GM19035 (cell line): ENCODE data around the gene POR.
"Not testable (repeated sequence)": the region's sequence is repeated elsewhere in the genome, so short reads cannot be mapped to it uniquely, and the experiment has no call there.

Experiments used
- ATAC-seq: cut with Tn5 transposase; IDR thresholded peaks from one replicate; pipeline ENCODE4 v1.9.1; 2021; ENCODE audit not compliant: unreplicated experiment

POR gene

DNA sequence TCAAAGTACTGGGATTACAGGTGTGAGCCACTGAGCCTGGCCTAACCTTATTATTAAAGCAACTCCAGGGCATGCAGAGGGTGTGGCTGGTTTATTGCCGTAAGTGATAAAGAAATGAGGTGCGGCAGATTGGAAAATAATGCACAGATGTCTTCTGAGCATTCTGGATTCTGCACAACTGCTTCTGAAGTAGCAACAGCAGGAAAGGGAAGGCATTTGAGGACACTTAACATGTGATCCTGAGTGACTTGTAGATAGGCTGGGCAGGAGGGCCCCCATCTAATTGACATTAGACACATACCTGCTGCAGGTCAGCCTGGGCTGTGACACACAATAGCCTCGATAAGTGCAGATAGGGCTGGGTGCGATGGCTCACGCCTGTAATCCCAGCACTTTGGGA, 30.5 kb upstream of the POR start:
- no peak for ATAC-seq

DNA sequence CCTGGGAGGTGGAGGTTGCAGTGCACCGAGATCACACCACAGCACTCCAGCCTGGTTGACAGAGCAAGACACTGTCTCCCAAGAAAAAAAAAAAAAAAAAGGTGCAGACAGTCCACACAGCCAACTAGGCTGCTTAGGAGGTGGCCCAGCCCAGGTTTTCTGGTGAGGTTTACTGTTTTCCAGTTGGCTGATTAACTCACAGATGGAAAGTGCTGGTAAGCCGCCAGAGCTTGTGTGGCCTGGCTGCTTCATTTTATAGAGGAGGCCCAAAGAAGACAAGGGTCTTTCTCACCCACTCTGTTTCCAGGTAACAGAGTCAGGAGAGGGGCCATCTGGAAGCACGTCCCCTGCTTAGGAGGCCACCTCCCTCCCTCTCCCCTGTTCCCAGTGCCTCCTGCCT, 29.9 kb upstream of the POR start:
- ATAC-seq = no peak

DNA sequence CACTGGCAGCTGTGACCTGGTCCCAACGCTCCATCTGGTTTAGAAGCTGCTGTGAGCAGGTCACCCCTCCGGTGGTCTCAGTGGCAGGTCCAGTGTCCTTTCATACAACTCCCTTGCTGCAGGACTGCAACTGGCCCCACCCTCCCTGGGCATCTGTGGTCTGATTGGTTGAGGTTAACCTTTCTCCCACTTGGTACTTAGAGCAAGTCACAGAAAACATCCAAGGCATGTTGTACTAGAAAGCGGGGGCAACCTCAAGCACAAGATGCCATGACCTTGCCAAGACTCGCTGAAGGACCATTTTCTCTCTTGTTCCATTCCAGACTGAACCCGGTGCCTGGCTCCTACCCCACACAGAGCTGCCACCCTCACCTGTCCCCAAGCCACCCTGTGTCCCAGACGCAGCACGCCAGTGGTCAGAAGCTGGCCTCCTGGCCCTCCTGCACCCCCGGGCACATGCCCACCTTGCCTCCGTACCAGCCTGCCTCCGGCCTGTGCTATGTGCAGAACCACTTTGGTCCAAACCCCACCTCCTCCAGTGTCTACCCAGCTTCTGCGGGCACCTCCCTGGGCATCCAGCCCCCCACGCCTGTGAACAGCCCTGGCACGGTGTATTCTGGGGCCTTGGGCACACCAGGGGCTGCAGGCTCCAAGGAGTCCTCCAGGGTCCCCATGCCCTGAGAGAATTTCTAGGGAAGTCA, 27.1 kb upstream of the POR start:
- ATAC-seq = no peak

DNA sequence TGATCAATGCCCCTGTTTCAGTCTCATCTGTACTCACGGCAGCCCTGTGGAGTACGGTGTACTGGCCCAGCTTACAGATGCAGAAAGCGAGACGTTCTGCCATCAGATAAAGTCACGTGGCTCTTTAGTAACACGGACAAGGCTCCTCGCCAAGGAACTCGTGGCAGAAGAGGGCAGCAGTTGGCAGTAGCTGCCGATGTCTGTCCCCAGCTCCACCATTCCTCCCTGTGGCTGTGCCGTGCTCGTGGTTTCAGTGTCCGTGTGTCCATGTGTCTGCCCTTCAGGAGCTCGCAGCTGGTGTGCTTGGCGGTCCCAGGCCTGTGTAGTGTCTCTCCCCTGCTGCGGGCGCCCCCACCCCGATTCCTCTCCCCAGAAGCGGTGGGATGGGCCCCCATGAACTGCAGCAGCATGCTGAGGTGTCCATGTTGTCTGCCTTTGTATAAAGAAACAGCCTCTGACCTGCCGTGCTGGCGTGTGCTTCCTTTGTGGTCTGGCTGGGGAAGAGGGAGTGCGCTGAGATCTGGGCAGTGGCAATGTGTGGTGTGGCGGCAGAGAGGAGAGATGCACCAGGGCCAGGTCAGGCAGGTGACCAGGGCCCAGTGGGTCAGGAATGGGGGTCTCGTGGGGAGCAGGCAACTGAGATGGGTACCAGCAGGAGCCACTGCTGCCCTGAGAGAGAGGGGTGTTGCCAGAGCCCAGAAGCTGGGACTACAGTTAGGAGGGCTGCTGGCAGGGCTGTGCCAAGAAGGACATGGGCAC, 26.3 kb upstream of the POR start:
- ATAC-seq = no peak

DNA sequence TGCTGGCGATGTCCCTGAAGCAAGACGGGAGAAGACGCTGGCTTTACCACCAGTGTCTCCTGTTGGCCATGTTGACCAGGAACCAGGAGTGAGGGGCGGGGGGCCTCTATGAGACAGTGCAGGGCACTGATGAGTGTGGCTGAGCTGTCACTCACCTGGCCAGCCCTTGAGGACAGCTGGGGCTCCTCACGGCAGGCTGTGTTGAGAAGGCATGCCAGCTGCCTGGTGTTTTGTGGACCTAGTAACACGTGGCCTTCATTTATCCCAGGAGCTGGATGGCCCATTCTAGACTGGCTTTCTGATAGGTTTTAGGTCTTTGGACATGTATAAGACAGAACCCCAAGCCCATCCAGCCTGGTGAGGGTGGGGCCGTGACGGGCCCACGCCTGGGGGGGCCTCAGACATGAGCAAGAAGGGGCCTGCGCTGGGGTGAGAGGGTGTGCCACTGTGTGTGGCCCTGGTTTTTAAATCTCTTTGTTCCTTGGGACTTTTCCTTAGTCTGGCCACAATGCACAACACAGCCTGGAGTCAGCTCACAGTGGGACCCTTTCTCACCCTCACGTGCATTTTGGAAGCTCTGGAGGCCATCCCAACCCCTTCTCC, 25.6 kb upstream of the POR start:
- no peak for ATAC-seq

DNA sequence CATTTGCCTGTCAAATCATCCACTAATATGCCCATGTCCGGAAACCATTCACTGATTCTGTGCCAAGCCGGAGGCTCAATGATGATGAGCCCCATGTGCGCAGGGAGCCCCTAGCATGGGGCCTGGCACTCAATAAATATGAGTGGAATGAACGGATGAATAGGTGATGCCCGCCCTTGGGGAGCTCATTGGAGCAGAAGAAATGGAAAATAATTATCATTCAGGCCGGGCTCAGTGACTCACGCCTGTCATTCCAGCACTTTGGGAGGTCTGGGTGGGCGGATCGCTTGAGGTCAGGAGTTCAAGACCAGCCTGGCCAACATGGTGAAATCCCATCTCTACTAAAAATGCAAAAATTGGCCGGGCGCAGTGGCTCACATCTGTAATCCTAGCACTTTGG, 25.1 kb upstream of the POR start:
- no peak for ATAC-seq

DNA sequence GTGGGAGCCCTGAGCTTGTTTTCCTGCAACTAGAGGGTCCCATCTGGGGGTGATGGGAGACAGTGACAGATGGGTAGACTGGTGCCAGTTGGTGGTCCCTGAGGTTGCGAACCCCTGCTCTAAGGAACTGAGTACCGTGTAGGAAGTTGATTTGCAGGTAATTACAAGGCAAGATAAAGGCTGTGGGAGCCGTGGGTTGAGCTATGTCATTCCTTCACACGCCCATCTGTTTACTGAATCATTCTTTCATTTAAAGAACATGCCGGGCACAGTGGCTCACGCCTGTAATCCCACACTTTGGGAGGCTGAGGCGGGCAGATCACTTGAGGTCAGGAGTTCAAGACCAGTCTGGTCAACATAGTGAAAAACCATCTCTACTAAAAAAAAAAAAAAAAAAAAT, 23.7 kb upstream of the POR start:
- ATAC-seq = not testable (repeated sequence)

DNA sequence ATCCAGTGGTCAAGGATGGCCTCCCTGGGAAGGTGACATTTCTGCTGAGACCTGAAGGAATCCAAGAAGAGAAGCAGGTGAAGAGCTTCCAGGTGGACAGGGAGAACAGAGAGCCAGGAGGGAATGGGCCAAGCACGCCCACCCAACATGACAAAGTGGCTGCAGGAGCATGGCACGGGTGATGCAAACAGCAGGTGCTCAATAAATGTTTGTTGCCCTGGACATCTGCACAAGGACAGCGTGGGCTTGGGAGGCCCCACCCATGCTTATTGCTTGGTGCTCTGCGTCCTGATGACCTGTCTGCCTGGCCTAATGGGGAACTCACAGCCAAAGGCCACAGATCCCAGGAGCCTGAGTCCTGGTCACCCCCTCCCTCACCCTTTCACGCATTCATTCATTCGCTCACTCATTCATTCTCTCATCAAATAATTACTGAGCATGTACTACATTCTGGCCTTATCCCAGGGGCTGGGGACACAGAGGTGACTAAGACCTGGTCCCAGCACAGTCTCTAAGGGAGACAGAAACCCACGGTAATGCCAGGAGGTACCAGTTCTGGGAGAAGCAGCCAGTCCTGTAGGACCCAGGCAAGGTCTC, 23.0 kb upstream of the POR start:
- no peak for ATAC-seq

DNA sequence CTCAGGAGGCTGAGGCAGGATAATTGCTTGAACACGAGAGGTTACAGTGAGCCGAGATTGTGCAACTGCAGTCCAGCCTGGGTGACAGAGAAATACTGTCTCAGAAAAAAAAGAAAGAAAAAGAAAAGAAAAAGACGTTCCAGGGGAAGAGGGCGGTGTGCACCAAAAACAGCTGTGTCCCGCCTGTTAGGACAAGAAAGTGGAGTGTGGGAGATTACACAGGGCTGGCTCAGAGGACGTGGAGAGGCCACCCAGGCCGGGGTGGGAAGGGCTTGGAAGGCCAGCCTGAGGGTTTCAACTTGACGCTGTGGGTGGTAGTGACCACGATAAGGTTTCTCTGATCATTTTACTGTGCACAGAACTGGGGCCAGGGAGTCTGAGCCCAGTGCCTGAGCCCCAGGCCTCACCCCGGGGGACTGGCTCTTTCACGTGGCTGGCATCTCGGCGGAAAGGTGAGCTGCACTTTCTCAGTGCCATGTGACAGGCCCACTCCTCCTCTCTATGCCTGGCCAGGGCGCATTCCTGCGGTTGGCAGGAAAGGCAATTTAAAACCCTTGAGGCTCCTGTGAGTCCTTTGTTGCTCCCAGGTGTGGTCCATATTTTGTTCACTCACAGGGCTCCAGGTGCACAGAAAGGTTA, 22.2 kb upstream of the POR start:
- ATAC-seq = no peak

DNA sequence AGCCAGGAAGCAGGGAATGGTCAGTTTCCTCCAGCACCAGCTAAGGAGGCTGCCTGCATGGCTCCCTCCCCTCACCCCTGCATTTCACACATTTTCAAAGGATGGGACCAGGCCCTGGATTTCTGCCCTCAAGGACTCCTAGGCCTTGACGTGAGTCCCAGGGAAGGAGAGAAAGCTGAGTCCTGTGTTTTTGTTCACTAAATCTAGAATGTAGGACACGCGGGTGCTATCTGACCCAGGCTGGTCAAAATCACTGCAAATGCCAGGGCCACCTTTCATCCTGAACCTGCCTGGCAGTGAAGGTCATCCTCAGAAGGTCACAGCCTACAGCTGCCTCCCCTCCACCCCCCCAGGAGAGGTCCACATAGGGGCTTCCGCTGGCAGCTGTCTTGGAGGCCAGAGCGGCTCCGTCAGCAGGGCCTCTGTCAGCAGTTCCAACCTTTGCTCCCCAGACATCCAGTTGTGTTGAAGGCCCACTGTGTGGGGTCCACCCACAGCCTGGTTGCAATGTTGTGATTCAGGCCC, 18.1 kb upstream of the POR start:
- no peak for ATAC-seq

DNA sequence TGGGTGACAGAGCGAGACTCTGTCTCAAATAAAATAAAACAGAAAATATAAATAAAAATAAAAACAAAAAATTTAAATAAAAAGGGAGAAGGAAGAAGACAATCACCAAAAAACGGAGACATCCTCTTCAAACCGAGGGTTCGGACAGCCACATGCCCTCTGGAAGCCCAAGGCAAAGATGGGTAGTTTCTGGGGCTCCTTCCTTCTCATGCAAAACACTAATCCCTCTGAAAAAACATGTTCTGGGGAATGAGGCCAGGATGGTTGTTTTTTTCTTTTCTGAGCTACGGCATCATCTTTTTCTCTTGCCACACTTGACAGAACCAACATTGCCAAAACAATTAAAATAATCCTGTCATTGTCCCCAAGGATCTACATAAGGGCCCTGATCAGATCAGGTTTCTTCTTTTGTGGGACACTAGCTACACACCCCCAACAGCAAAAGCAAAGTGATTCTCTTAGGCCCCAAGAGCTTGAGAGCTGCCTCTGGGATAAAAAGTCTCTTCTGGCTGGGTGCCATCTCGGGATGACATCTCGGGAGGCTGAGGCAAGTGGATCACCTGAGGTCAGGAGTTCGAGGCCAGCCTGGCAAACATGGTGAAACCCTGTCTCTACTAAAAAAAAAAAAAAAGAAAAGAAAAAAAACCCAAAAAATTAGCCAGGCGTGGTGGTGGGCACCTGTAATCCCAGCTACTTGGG, 14.2 kb upstream of the POR start:
- ATAC-seq = no peak

DNA sequence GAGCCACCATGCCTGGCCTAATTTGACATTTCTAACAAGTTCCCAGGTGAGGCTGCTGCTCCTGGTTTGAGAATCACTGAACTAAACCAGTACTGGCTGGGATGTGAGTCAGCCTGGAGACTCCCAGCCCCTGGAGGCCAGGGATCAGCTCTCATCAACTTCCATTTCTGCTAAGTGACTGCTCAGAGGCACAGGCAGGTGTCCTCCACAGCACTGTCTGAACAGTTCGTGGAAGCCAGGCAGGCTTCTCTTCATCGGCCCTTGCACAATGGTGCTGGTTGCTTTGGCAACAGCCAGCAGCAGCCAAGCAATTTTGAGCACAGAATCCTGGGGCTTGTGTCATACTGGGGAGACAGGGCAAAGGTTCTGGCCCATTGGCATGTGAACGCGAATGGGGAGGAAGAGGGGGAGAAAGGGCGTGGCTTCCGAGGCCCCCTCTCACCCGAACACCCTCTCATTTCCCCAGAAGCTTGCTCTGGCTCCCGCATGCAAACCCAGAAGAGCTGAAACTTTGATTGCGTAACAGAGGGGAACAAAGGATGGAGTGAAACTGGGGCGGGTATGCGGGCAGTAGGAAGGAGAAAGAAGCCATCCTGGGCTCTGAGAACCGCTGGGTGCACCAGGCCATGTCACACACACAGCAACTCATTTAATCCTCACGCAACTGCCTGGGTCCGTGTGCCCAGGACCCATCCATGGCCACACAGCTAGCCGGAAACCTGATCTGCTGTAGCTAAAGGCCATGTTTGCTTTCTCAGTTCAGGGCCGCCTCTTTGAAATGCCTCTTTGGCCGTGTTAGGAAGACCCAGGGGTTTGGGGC, 9.0 kb upstream of the POR start:
- no peak for ATAC-seq

DNA sequence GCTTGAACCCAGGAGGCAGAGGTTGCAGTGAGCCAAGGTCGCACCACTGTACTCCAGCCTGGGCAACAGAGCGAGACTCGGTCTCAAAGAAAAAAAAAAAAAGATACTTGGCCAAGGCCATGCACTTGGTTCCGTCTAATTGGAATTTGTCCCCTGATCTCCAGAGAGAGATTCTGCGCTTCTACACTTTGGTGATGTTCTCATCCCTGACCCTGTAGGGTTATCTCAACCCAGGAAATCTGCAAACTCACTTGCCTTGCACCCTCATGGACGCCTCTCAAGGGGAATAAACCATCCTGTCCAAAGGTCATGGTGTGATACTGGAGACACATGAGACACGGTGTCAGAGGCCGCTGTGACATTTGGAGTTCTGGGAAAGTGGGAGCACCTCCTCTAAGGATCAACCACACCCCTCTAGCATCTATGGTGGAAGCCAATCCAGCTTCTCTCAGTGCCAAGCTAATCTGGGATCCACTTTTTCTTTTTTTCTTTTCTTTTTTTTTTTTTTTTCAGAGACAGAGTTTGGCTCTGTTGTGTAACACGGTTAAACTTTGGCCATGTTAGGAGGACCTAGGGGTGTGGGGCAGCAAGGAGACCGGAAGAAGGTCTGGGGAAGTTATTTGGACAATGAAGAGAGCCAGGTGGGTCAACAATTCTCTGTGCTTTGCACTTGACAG, 7.8 kb upstream of the POR start:
- ATAC-seq = no peak

DNA sequence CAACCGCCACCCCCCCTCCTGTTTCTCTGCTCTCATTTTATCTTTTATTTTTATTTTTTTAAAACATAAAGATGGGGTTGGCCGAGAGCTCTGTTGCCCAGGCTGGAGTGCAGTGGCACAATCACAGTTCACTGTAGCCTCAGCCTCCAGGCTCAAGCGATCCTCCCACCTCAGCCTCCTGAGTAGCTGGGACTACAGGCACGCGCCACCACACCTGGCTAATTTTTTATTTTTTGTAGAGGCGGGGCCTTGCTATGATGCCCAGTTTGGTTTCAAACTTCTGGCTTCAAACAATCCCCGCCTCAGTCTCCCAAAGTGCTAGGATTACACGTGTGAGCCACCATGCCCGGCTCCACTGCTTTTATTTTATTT, 7.3 kb upstream of the POR start:
- ATAC-seq = not testable (repeated sequence)

DNA sequence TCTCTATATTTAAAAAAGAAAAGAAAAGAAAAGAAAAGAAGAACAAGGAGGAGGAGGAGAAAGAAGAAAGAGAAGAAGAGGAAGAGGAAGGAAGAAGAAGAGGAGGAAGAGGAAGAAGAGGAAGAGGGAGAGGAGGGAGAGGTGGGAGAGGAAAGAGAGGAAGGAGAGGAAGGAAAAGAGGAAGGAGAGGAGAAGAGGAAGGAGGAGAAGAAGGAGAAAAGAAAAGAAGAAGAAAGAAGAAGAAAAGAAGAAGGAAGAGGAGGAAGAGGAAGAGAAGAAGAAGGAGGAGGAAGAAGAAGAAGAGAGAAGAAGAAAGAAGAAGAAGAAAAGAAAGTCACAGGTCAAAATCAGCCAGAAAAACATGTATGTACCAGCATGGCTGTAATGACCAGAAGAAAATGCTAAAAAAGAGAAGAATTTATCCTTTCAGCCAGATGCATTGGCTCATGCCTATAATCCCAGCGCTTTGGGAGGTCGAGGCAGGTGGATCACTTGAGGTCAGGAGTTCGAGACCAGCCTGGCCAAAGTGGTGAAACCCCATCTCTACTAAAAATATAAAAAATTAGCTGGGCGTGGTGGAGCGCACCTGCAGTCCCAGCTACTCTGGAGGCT, 5.3 kb upstream of the POR start:
- no peak for ATAC-seq

DNA sequence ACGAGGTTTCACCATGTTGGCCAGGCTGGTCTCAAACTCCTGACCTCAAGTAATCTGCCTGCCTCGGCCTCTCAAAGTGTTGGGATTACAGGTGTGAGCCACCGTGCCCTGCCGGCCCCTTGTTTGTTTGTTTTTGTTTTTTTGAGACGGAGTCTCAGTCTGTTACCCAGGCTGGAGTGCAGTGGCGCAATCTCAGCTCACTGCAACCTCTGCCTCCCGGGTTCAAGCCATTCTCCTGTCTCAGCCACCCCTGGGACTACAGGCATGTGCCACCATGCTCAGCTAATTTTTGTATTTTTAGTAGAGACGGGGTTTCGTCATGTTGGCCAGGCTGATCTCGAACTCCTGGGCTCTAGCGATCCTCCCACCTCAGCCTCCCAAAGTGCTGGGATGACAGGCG, 3.8 kb upstream of the POR start:
- not testable (repeated sequence) for ATAC-seq

DNA sequence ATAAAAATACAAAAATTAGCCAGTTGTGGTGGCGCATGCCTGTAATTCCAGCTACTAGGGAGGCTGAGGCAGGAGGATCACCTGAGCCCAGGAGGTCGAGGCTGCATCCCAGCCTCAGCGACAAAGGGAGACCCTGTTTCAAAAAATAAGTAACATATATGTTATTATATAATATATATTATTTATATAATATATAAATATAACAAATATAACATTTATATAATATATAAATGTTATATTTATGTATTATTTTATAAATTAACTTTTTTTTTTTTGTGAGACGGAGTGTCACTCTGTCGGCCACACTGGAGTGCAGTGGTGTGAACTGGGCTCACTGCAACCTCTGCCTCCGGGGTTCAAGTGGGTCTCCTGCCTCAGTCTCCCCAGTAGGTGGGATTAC, 1.5 kb upstream of the POR start:
- no peak for ATAC-seq

DNA sequence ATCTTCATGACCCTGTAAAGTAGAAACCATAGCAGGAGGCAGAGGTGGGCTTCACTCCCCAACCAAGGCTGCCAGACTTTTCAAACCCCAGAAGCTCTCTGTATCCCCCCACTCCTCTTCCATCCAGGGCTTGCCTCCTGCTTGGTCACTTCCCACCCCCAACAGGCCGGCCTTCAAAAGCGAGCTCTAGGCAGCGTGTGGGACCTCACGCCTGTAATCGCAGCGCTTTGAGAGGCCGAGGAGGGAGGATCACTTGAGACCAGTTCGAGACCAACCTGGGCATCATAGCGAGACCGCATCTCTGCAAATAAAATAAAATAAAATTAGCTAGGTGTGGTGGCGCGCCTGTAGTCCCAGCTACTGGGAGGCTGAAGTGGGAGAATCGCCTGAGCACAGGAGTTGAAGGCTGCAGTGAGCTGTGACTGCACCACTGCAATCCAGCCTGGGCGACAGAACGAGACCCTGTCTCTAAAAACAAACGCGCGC, 743 bp upstream of the POR start:
- peak; percentile 6 for ATAC-seq
